ENCODE measurements around the gene BICRAL.

DNA sequence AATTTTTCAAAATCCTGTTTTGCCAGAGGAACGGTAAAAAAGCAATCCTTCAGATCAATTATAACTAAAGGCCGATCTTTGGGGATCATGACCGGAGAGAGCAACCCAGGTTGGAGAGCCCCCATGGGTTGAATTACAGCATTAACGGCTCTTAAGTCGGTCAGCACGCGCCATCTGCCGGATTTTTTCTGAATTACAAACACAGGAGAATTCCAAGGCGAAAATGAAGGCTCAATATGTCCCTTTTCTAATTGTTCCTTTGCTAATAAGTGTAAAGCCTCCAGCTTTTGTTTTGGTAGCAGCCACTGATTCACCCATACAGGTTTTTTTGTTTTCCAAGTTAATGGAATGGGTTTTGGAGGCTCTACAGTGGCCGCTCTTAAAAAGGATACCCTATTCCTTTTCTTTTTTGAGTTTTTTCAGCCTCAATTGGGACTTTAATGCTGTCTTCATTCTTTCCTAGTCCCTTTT, 117.1 kb downstream of the BICRAL start:
- TF ChIP-seq, protein P1, sequence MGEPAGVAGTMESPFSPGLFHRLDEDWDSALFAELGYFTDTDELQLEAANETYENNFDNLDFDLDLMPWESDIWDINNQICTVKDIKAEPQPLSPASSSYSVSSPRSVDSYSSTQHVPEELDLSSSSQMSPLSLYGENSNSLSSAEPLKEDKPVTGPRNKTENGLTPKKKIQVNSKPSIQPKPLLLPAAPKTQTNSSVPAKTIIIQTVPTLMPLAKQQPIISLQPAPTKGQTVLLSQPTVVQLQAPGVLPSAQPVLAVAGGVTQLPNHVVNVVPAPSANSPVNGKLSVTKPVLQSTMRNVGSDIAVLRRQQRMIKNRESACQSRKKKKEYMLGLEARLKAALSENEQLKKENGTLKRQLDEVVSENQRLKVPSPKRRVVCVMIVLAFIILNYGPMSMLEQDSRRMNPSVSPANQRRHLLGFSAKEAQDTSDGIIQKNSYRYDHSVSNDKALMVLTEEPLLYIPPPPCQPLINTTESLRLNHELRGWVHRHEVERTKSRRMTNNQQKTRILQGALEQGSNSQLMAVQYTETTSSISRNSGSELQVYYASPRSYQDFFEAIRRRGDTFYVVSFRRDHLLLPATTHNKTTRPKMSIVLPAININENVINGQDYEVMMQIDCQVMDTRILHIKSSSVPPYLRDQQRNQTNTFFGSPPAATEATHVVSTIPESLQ (CRISPR knock-in tag; IDR thresholded peaks at IDR 0.05) = no peak
- TF ChIP-seq, protein P2, sequence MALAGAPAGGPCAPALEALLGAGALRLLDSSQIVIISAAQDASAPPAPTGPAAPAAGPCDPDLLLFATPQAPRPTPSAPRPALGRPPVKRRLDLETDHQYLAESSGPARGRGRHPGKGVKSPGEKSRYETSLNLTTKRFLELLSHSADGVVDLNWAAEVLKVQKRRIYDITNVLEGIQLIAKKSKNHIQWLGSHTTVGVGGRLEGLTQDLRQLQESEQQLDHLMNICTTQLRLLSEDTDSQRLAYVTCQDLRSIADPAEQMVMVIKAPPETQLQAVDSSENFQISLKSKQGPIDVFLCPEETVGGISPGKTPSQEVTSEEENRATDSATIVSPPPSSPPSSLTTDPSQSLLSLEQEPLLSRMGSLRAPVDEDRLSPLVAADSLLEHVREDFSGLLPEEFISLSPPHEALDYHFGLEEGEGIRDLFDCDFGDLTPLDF (CRISPR knock-in tag; IDR thresholded peaks at IDR 0.05) = no peak
- TF ChIP-seq, protein P3, sequence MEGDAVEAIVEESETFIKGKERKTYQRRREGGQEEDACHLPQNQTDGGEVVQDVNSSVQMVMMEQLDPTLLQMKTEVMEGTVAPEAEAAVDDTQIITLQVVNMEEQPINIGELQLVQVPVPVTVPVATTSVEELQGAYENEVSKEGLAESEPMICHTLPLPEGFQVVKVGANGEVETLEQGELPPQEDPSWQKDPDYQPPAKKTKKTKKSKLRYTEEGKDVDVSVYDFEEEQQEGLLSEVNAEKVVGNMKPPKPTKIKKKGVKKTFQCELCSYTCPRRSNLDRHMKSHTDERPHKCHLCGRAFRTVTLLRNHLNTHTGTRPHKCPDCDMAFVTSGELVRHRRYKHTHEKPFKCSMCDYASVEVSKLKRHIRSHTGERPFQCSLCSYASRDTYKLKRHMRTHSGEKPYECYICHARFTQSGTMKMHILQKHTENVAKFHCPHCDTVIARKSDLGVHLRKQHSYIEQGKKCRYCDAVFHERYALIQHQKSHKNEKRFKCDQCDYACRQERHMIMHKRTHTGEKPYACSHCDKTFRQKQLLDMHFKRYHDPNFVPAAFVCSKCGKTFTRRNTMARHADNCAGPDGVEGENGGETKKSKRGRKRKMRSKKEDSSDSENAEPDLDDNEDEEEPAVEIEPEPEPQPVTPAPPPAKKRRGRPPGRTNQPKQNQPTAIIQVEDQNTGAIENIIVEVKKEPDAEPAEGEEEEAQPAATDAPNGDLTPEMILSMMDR (IDR thresholded peaks at IDR 0.05) = peak; percentile 68
- TF ChIP-seq CBFB (CRISPR knock-in tag; IDR thresholded peaks at IDR 0.05; ENCODE audit: low read depth) (no peak), JUN (CRISPR knock-in tag; IDR thresholded peaks at IDR 0.05) (no peak), HMGA2 (CRISPR knock-in tag; IDR thresholded peaks at IDR 0.05) (no peak), ZNF121 (CRISPR knock-in tag; IDR thresholded peaks at IDR 0.05) (no peak), FOXJ3 (CRISPR knock-in tag; IDR thresholded peaks at IDR 0.05; ENCODE audit: borderline replicate concordance) (no peak), ZNF317 (CRISPR knock-in tag; IDR thresholded peaks at IDR 0.05; ENCODE audit: borderline replicate concordance, low read depth) (no peak)
- TF ChIP-seq, protein P4, sequence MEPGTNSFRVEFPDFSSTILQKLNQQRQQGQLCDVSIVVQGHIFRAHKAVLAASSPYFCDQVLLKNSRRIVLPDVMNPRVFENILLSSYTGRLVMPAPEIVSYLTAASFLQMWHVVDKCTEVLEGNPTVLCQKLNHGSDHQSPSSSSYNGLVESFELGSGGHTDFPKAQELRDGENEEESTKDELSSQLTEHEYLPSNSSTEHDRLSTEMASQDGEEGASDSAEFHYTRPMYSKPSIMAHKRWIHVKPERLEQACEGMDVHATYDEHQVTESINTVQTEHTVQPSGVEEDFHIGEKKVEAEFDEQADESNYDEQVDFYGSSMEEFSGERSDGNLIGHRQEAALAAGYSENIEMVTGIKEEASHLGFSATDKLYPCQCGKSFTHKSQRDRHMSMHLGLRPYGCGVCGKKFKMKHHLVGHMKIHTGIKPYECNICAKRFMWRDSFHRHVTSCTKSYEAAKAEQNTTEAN (CRISPR knock-in tag; IDR thresholded peaks at IDR 0.05) = no peak
- TF ChIP-seq, protein P5, sequence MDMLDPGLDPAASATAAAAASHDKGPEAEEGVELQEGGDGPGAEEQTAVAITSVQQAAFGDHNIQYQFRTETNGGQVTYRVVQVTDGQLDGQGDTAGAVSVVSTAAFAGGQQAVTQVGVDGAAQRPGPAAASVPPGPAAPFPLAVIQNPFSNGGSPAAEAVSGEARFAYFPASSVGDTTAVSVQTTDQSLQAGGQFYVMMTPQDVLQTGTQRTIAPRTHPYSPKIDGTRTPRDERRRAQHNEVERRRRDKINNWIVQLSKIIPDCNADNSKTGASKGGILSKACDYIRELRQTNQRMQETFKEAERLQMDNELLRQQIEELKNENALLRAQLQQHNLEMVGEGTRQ (CRISPR knock-in tag; IDR thresholded peaks at IDR 0.05) = no peak
- TF ChIP-seq, protein P6, sequence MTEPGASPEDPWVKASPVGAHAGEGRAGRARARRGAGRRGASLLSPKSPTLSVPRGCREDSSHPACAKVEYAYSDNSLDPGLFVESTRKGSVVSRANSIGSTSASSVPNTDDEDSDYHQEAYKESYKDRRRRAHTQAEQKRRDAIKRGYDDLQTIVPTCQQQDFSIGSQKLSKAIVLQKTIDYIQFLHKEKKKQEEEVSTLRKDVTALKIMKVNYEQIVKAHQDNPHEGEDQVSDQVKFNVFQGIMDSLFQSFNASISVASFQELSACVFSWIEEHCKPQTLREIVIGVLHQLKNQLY (CRISPR knock-in tag; IDR thresholded peaks at IDR 0.05) = no peak
- TF ChIP-seq, protein P7, sequence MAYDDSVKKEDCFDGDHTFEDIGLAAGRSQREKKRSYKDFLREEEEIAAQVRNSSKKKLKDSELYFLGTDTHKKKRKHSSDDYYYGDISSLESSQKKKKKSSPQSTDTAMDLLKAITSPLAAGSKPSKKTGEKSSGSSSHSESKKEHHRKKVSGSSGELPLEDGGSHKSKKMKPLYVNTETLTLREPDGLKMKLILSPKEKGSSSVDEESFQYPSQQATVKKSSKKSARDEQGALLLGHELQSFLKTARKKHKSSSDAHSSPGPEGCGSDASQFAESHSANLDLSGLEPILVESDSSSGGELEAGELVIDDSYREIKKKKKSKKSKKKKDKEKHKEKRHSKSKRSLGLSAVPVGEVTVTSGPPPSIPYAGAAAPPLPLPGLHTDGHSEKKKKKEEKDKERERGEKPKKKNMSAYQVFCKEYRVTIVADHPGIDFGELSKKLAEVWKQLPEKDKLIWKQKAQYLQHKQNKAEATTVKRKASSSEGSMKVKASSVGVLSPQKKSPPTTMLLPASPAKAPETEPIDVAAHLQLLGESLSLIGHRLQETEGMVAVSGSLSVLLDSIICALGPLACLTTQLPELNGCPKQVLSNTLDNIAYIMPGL (CRISPR knock-in tag; IDR thresholded peaks at IDR 0.05) = no peak

All from WTC11 (cell line).